ENCODE measurements around the gene TEAD1. TPM values are rescaled to one million over a fixed set of nuclear protein-coding genes. Genes with fewer than 3 reads are reported as not detected.

Gene TEAD1
- total and polyA plus RNA-seq, 2 donors (not counting 3 experiments of a cell fraction or from before 2014, with no cell fraction given), result 15.3 to 49.0 TPM

DNA sequence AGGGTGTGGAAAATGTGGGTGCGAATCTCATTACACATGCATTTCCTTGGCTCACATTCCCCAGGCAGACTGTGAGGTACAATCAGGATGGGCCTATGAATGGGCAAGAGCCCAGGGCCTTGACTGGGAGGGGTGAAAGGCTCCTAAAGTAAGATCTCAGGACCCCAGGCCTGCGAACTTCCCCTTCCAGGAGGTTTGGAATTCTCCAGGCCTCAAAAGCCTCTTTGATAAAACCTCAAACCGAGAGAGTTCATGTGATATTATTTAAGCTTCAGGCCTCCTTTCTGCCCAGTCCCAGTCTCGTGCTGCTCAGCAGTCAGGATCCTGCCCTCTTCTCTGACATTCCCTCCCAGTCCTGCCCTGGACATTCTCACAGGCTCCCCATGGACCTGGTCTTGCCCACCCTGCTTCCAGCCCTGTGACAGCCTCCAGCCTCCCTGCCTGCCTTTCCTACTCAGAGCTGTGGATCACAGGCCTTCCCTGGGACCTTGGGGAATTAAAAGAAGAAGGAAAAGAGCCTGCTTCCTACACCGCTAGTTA is 37.3 kb upstream of the TEAD1 start:
- intact Hi-C loops (cut with micrococcal nuclease) (no loop called here), dilution Hi-C loops (cut with MboI; ENCODE audit: extremely low pct_ligation_motif_present, low sequenced_read_pairs) (no loop called here)
- Histone ChIP-seq H3K9me1 (replicated peaks; ENCODE audit: control insufficient read depth, extremely low read depth, insufficient read depth, low read length) (no peaks in the 10 kb centered on the region), H4K20me1 (replicated peaks; ENCODE audit: control insufficient read depth, extremely low read depth, insufficient read depth, low read length) (no peaks in the 10 kb centered on the region), H3K9ac (replicated peaks; ENCODE audit: extremely low read depth, insufficient read depth, low read length) (no peak overlapping the region), H3K27me3 (ENCODE audit: control insufficient read depth in 2 of 2, insufficient read depth in 2 of 2, low read length in 2 of 2) (peaks cover 0 to 4% of the 10 kb centered on the region in 2 experiments), H3K79me2 (ENCODE audit: control insufficient read depth, insufficient read depth, low read length) (no peaks in the 10 kb centered on the region), H2AFZ (ENCODE audit: low read depth, low read length) (no peak overlapping the region), H3K4me1 (ENCODE audit: control insufficient read depth, extremely low read depth, insufficient read depth, low read length) (peaks cover 1% of the 10 kb centered on the region), H3K36me3 (ENCODE audit: control insufficient read depth in 2 of 2, extremely low read depth in 1 of 2, insufficient read depth in 2 of 2, low read length in 2 of 2) (no peaks in the 10 kb centered on the region), H3K4me2 (ENCODE audit: insufficient read depth, low read length) (no peak overlapping the region), H3K9me3 (replicated peaks; ENCODE audit: control insufficient read depth, insufficient read depth, low read length) (no peaks in the 10 kb centered on the region), H3K4me3 (replicated peaks in 1 of 3; ENCODE audit: insufficient read depth in 1 of 3, low read depth in 1 of 3, low read length in 3 of 3) (no peak overlapping the region), H3K27ac (ENCODE audit: insufficient read depth, low read depth, low read length) (no peak overlapping the region)
- ChIA-PET CTCF (no interaction called here), POLR2A (no interaction called here)
- BruUV-seq (replicated peaks), result no TSS peak
- FAIRE-seq (no peak), DNase-seq (ENCODE audit: low read depth, low spot score) (no peak)
- TF ChIP-seq JUN (IDR thresholded peaks at IDR 0.05; ENCODE audit: borderline replicate concordance, insufficient read depth, insufficient read length, low read depth) (no peak), EZH2 (IDR thresholded peaks at IDR 0.05; ENCODE audit: borderline replicate concordance, low read depth, low read length, severe bottlenecking) (no peak), POLR2AphosphoS5 (IDR thresholded peaks at IDR 0.05; ENCODE audit: insufficient read depth, low read depth, low read length) (no peak)

DNA sequence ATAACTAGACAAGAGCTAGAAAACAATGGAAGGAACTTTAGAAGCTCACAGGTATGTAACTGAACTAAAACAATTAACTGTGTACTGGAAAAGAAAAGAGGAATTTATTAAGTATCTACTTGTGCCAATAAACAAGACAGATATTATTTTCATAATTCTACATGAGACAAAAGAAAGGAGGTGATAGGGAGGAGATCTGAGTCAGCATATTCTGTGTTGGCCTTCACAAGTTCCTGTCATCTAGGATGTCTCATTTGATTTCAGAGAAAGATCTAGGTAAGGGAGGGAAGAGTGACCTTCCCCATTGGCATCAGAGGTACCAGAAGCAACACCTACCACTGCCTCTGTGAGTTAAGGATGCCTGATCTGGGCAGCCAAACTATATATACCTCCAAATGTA is 34.8 kb upstream of the TEAD1 start:
- dilution Hi-C loops (cut with MboI; ENCODE audit: extremely low pct_ligation_motif_present, low sequenced_read_pairs) (no loop called here), intact Hi-C loops (cut with micrococcal nuclease) (no loop called here)
- no peaks in the 10 kb centered on the region for H3K36me3 ChIP-seq (ENCODE audit: control insufficient read depth in 2 of 2, extremely low read depth in 1 of 2, insufficient read depth in 2 of 2, low read length in 2 of 2)
- DNase-seq (ENCODE audit: low read depth, low spot score) (no peak), FAIRE-seq (no peak)
- no peaks in the 10 kb centered on the region for H4K20me1 ChIP-seq (replicated peaks; ENCODE audit: control insufficient read depth, extremely low read depth, insufficient read depth, low read length)
- peaks cover 0 to 3% of the 10 kb centered on the region in 2 experiments for H3K27me3 ChIP-seq (ENCODE audit: control insufficient read depth in 2 of 2, insufficient read depth in 2 of 2, low read length in 2 of 2)
- H3K4me3 ChIP-seq (replicated peaks in 1 of 3; ENCODE audit: insufficient read depth in 1 of 3, low read depth in 1 of 3, low read length in 3 of 3), result no peak overlapping the region
- ChIA-PET POLR2A (no interaction called here), CTCF (interaction anchor here (0.6 to 2.4 kb wide), 2 partner anchors 11 to 249 kb away, joined by 3 to 6 read pairs; no protein-coding TSS in a partner anchor)
- no peaks in the 10 kb centered on the region for H3K79me2 ChIP-seq (ENCODE audit: control insufficient read depth, insufficient read depth, low read length)
- H3K4me1 ChIP-seq (ENCODE audit: control insufficient read depth, extremely low read depth, insufficient read depth, low read length), result peaks cover 2% of the 10 kb centered on the region
- no peak overlapping the region for H3K27ac ChIP-seq (ENCODE audit: insufficient read depth, low read depth, low read length)
- H2AFZ ChIP-seq (ENCODE audit: low read depth, low read length), result no peak overlapping the region
- H3K9me1 ChIP-seq (replicated peaks; ENCODE audit: control insufficient read depth, extremely low read depth, insufficient read depth, low read length), result no peaks in the 10 kb centered on the region
- H3K9me3 ChIP-seq (replicated peaks; ENCODE audit: control insufficient read depth, insufficient read depth, low read length), result no peaks in the 10 kb centered on the region
- TF ChIP-seq FOS (IDR thresholded peaks at IDR 0.05; ENCODE audit: borderline replicate concordance, insufficient read depth, low read length), result no peak
- no peak for TF ChIP-seq CTCF (IDR thresholded peaks at IDR 0.05; ENCODE audit: extremely low read depth in 1 of 2, insufficient read depth in 1 of 2, low read depth in 1 of 2, low read length in 2 of 2)
- TF ChIP-seq POLR2AphosphoS5 (IDR thresholded peaks at IDR 0.05; ENCODE audit: insufficient read depth, low read depth, low read length), result no peak
- no peak for TF ChIP-seq JUN (IDR thresholded peaks at IDR 0.05; ENCODE audit: borderline replicate concordance, insufficient read depth, insufficient read length, low read depth)
- no peak for TF ChIP-seq MYC (IDR thresholded peaks at IDR 0.05; ENCODE audit: low read depth, low read length)
- TF ChIP-seq GATA2 (IDR thresholded peaks at IDR 0.05; ENCODE audit: insufficient read depth, insufficient read length, low read depth, low read length), result no peak
- TF ChIP-seq, protein P1, sequence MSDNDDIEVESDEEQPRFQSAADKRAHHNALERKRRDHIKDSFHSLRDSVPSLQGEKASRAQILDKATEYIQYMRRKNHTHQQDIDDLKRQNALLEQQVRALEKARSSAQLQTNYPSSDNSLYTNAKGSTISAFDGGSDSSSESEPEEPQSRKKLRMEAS (IDR thresholded peaks at IDR 0.05; ENCODE audit: insufficient read depth, insufficient read length), result no peak
- no peak for TF ChIP-seq EZH2 (IDR thresholded peaks at IDR 0.05; ENCODE audit: borderline replicate concordance, low read depth, low read length, severe bottlenecking)
- no peak for TF ChIP-seq POLR2A (IDR thresholded peaks at IDR 0.05; ENCODE audit: low read depth, low read length)
- no peak overlapping the region for H3K9ac ChIP-seq (replicated peaks; ENCODE audit: extremely low read depth, insufficient read depth, low read length)
- no peak overlapping the region for H3K4me2 ChIP-seq (ENCODE audit: insufficient read depth, low read length)
- BruUV-seq (replicated peaks), result no TSS peak
